GM18502 (cell line): ENCODE measurements around the gene GPC3.
"Not testable (repeated sequence)": the region's sequence is repeated elsewhere in the genome, so short reads cannot be mapped to it uniquely, and the experiment has no call there.

ENCODE experiments used
- ATAC-seq: cut with Tn5 transposase; IDR thresholded peaks from one replicate; pipeline ENCODE4 v1.9.1; 2021; ENCODE audit warnings: mild to moderate bottlenecking; ENCODE audit not compliant: unreplicated experiment, poor library complexity

The GPC3 gene

GRCh38 chrX:133985164-133985966 is at the start of gene GPC3:
Gene GPC3 (minus strand): TSS chrX:133985594.
- ATAC-seq: no peak

GRCh38 chrX:134032441-134032840 is 47.0 kb upstream of the GPC3 start:
- ATAC-seq: no peak

GRCh38 chrX:134026565-134027311 is 41.3 kb upstream of the GPC3 start:
- ATAC-seq: no peak

GRCh38 chrX:134025986-134026545 is 40.7 kb upstream of the GPC3 start:
- ATAC-seq: no peak

GRCh38 chrX:134024686-134025377 is 39.4 kb upstream of the GPC3 start:
- ATAC-seq: no peak

- ATAC-seq: no peak
Measured at GRCh38 chrX:134023851-134024281, 38.5 kb upstream of the GPC3 start.

GRCh38 chrX:134020910-134021309 is 35.5 kb upstream of the GPC3 start:
- no peak for ATAC-seq

- ATAC-seq: no peak
Measured at GRCh38 chrX:134019567-134020206, 34.3 kb upstream of the GPC3 start.

GRCh38 chrX:134016309-134016708 is 30.9 kb upstream of the GPC3 start:
- ATAC-seq: not testable (repeated sequence)

GRCh38 chrX:134015510-134015909 is 30.1 kb upstream of the GPC3 start:
- ATAC-seq: not testable (repeated sequence)

GRCh38 chrX:134013524-134013923 is 28.1 kb upstream of the GPC3 start:
- ATAC-seq: no peak

- ATAC-seq: no peak
Measured at GRCh38 chrX:134013092-134013497, 27.7 kb upstream of the GPC3 start.

- ATAC-seq: no peak
Measured at GRCh38 chrX:134010690-134011089, 25.3 kb upstream of the GPC3 start.

- no peak for ATAC-seq
Measured at GRCh38 chrX:134007716-134008115, 22.3 kb upstream of the GPC3 start.

GRCh38 chrX:134006484-134007161 is 21.2 kb upstream of the GPC3 start:
- no peak for ATAC-seq

- no peak for ATAC-seq
Measured at GRCh38 chrX:134004084-134004483, 18.7 kb upstream of the GPC3 start.

GRCh38 chrX:134002921-134003615 is 17.7 kb upstream of the GPC3 start:
- no peak for ATAC-seq

GRCh38 chrX:134000260-134001245 is 15.2 kb upstream of the GPC3 start:
- ATAC-seq: no peak
